ENCODE measurements around the gene SZRD1. TPM values are rescaled to one million over a fixed set of nuclear protein-coding genes. Genes with fewer than 3 reads are reported as not detected.

Gene SZRD1
- total and polyA plus RNA-seq, 9 of the 15 experiments (the other 6 are each of a cell fraction or from before 2014, with no cell fraction given), result 3.9 to 149 (median 82.5) TPM

- TF ChIP-seq ZNF785 (CRISPR knock-in tag; IDR thresholded peaks at IDR 0.05) (no peak), POU5F1 (IDR thresholded peaks at IDR 0.05; ENCODE audit: borderline replicate concordance, low read depth, low read length, partially characterized antibody) (no peak), JUND (IDR thresholded peaks at IDR 0.05; ENCODE audit: borderline replicate concordance, low read depth, low read length) (no peak), JUND (tag; IDR thresholded peaks at IDR 0.05; ENCODE audit: borderline replicate concordance, low read depth, low read length) (no peak), RFX7 (CRISPR knock-in tag; IDR thresholded peaks at IDR 0.05) (no peak), HLTF (IDR thresholded peaks at IDR 0.05) (no peak), TOE1 (IDR thresholded peaks at IDR 0.05; ENCODE audit: borderline replicate concordance) (0 out of 2 replicates have a peak, but pooled peaks have one; percentile 11), TOE1 (CRISPR knock-in tag; IDR thresholded peaks at IDR 0.05; ENCODE audit: borderline replicate concordance, low read depth) (no peak), RBM22 (IDR thresholded peaks at IDR 0.05; ENCODE audit: low read depth, low read length, poor library complexity, severe bottlenecking) (no peak), ATF3 (IDR thresholded peaks at IDR 0.05) (no peak), ATF3 (CRISPR knock-in tag; conservative IDR thresholded peaks at IDR 0.05) (no peak), E2F4 (CRISPR knock-in tag; IDR thresholded peaks at IDR 0.05; ENCODE audit: low read depth) (no peak), U2AF1 (optimal IDR thresholded peaks at IDR 0.05; ENCODE audit: low read depth, low read length) (no peak), ELF4 (CRISPR knock-in tag; IDR thresholded peaks at IDR 0.05) (no peak), ZNF778 (CRISPR knock-in tag; IDR thresholded peaks at IDR 0.05) (no peak), POLR2H (tag; IDR thresholded peaks at IDR 0.05; ENCODE audit: low read depth) (peak; percentile 58), SIX5 (IDR thresholded peaks at IDR 0.05; ENCODE audit: borderline replicate concordance in 1 of 2, insufficient read depth in 1 of 2, low read depth in 1 of 2, low read length in 2 of 2) (no peak), NKRF (IDR thresholded peaks at IDR 0.05; ENCODE audit: borderline replicate concordance) (no peak), STAG1 (CRISPR knock-in tag; IDR thresholded peaks at IDR 0.05; ENCODE audit: borderline replicate concordance) (no peak), RBBP5 (IDR thresholded peaks at IDR 0.05; ENCODE audit: borderline replicate concordance, insufficient read depth, low read length, poor library complexity, severe bottlenecking) (no peak), TRIM25 (IDR thresholded peaks at IDR 0.05; ENCODE audit: borderline replicate concordance) (no peak), BACH1 (tag; IDR thresholded peaks at IDR 0.05) (0 out of 2 replicates have a peak, but pooled peaks have one; percentile 48)
Observed at GRCh38 chr1:16352842-16353535, 14.1 kb upstream of the SZRD1 start (continued).
